HL-60 (cell line): ENCODE measurements around the gene DUS1L.

Experiments used
- DNase-seq, 2 experiments: peaks; one replicate each; pipeline ENCODE4 v3.0.0-alpha.2; 2010 to 2020; ENCODE audit warnings: low read depth in 1 of 2, low spot score in 1 of 2
- H3K27ac ChIP-seq: fragments of 250-450 bp; sonication (Bioruptor Pico); replicated peaks from 2 replicates; pipeline ENCODE4 v1.5.1; 2020; ENCODE audit warnings: mild to moderate bottlenecking, moderate library complexity
- H3K27me3 ChIP-seq: fragments of 250-450 bp; sonication (Bioruptor Pico); 2 replicates; pipeline ENCODE4 v1.5.1; 2021; ENCODE audit warnings: mild to moderate bottlenecking, moderate library complexity; ENCODE audit not compliant: insufficient read depth, poor library complexity, severe bottlenecking
- H3K4me3 ChIP-seq: replicated peaks from 2 replicates; pipeline ENCODE4 v1.5.1; 2011; ENCODE audit warnings: mild to moderate bottlenecking, control low read depth, low read length; ENCODE audit not compliant: insufficient read depth
- CTCF ChIP-seq: IDR thresholded peaks from one replicate; pipeline ENCODE4 v1.5.1; 2011; ENCODE audit warnings: low read length, control low read depth, inconsistent platforms; ENCODE audit not compliant: insufficient read depth
- GABPA ChIP-seq: IDR thresholded peaks from 2 replicates; pipeline ENCODE4 v1.6.1; 2012; ENCODE audit warnings: low read depth
- POLR2AphosphoS5 ChIP-seq: IDR thresholded peaks from 2 replicates; pipeline ENCODE4 v1.6.1; 2012; ENCODE audit warnings: low read depth
- REST ChIP-seq: IDR thresholded peaks from 2 replicates; pipeline ENCODE4 v1.6.1; 2012; ENCODE audit warnings: low read depth; ENCODE audit not compliant: insufficient replicate concordance
- SPI1 ChIP-seq: IDR thresholded peaks from 2 replicates; pipeline ENCODE4 v1.6.1; 2012; ENCODE audit warnings: low read depth, mild to moderate bottlenecking, borderline replicate concordance

The DUS1L gene

GRCh38 chr17:82113941-82114340 is 48.3 kb upstream of the DUS1L start:
- no peak for DNase-seq
- no peak overlapping the region for H3K4me3 ChIP-seq
- H3K27me3 ChIP-seq, result no peaks in the 10 kb centered on the region
- TF ChIP-seq REST (no peak), POLR2AphosphoS5 (no peak), SPI1 (no peak), GABPA (no peak), CTCF (no peak)
- no peak overlapping the region for H3K27ac ChIP-seq

- H3K4me3 ChIP-seq, result no peak overlapping the region
- TF ChIP-seq GABPA (no peak), SPI1 (no peak), REST (no peak), POLR2AphosphoS5 (no peak)
- no peaks in the 10 kb centered on the region for H3K27me3 ChIP-seq
- DNase-seq, result no peak
- H3K27ac ChIP-seq, result peak overlapping the region; percentile 46
Measured at GRCh38 chr17:82113422-82113821, 47.8 kb upstream of the DUS1L start.

GRCh38 chr17:82112914-82113311 is 47.3 kb upstream of the DUS1L start:
- Histone ChIP-seq H3K4me3 (no peak overlapping the region), H3K27ac (peak overlapping the region; percentile 46), H3K27me3 (no peaks in the 10 kb centered on the region)
- no peak for TF ChIP-seq POLR2AphosphoS5
- no peak for TF ChIP-seq SPI1
- no peak for TF ChIP-seq GABPA
- no peak for TF ChIP-seq CTCF
- no peak for TF ChIP-seq REST
- DNase-seq, result no peak
